Stomach (tissue), 9 donors: ENCODE data around the gene C19orf12. TPM values are rescaled to one million over a fixed set of nuclear protein-coding genes. Genes with fewer than 3 reads are reported as not detected.

ENCODE experiments used
- DNase-seq, 2 donors: peaks; one replicate each; pipeline versions ENCODE4 v3.0.0 to v3.0.0-alpha.2; 2013 to 2019
- H3K27ac ChIP-seq, 5 donors: fragments of 200-600 bp in 4 of 5; sonication (generic) in 4 of 5; one replicate each; pipeline ENCODE4 v1.5.1; 2013 to 2019; ENCODE audit warnings: mild to moderate bottlenecking in 1 of 5, moderate library complexity in 1 of 5
- H3K27me3 ChIP-seq, 3 donors: fragments of 200-600 bp; sonication (generic); one replicate each; pipeline ENCODE4 v1.5.1; 2017 to 2019; ENCODE audit warnings: mixed run types in 1 of 3
- H3K36me3 ChIP-seq, 4 donors: fragments of 200-600 bp; sonication (generic); 1 replicate in 3 of 4; 2 replicates in 1 of 4; pipeline ENCODE4 v1.5.1; 2016 to 2019
- H3K4me1 ChIP-seq, 4 donors: fragments of 200-600 bp; sonication (generic); one replicate each; pipeline ENCODE4 v1.5.1; 2016 to 2019
- H3K4me3 ChIP-seq, 4 donors: fragments of 200-600 bp; sonication (generic) in 3 of 4; one replicate each; pipeline ENCODE4 v1.5.1; 2016 to 2019; ENCODE audit warnings: mild to moderate bottlenecking in 1 of 4
- H3K9me3 ChIP-seq, 4 donors: fragments of 200-600 bp; sonication (generic); one replicate each; pipeline ENCODE4 v1.5.1; 2016 to 2019
- CTCF ChIP-seq, 7 experiments: fragments of 450-650 bp in 4 of 7; fragments of 200-600 bp in 3 of 7; sonication (generic) in 3 of 7; IDR thresholded peaks; one replicate each; pipeline ENCODE4 v1.5.1; 2016 to 2019; ENCODE audit warnings: antibody characterized with exemption in 7 of 7, control low read depth in 2 of 7, mild to moderate bottlenecking in 1 of 7
- EP300 ChIP-seq: sonication (generic); formaldehyde crosslinking; IDR thresholded peaks from one replicate; pipeline ENCODE4 v1.6.1; 2017; ENCODE audit warnings: antibody characterized with exemption
- POLR2A ChIP-seq, 4 donors: fragments of 450-650 bp; IDR thresholded peaks; one replicate each; pipeline ENCODE4 v1.6.1; 2016; ENCODE audit warnings: antibody characterized with exemption in 4 of 4, control low read depth in 2 of 4, mild to moderate bottlenecking in 1 of 4, moderate library complexity in 1 of 4
- POLR2AphosphoS5 ChIP-seq, 3 donors: sonication (generic); formaldehyde crosslinking; IDR thresholded peaks; one replicate each; pipeline ENCODE4 v1.6.1; 2016; ENCODE audit warnings: antibody characterized with exemption in 3 of 3
- WGBS, 5 donors: extraction: QIAGEN DNeasy Blood & Tissue Kit in 3 of 5; methylation state at CpG; one replicate each; pipeline versions ENCODE4 v1.1.5 to v1.1.7; 2013 to 2018; 5-methylcytosine and 5-hydroxymethylcytosine counted together
- intact Hi-C: fragments of 100-400 bp; cut with DNase I; formaldehyde crosslinking; loops from one replicate; pipeline ENCODE4 v1.15.1; 2023; ENCODE audit warnings: low total_unique reads
- polyA plus RNA-seq, 3 donors: library from polyadenylated mRNA; stranded (reverse); fragments of 200-250 nt; gene quantifications; one replicate each; pipeline ENCODE4 v1.2.3, GENCODE V29; 2013
- total RNA-seq, 5 donors: library from RNA; depleted of rRNA; stranded (reverse); fragments of >200 nt; gene quantifications; one replicate each; pipeline versions ENCODE4 v1.1.0 to v1.2.3, GENCODE V29; 2014 to 2016
- donor health status: healthy with polysubstance abuse.
- donor health status: Bipolar disorder and iron deficiency.
- donor health status: healthy.

C19orf12 gene
- total and polyA plus RNA-seq, 8 donors: 4.6 to 67.2 (median 14.8) TPM

- Histone ChIP-seq H3K27ac (no peak overlapping the region), H3K4me1 (peaks cover 0 to 8% (median 7%) of the 10 kb centered on the region in 4 donors), H3K36me3 (no peaks in the 10 kb centered on the region), H3K9me3 (no peaks in the 10 kb centered on the region), H3K27me3 (peaks cover 0 to 47% (median 10%) of the 10 kb centered on the region in 3 donors), H3K4me3 (no peak overlapping the region)
- 64 to 87% (median 76%) methylated on average over 4 to 9 of the region's 9 CpGs for WGBS, 5 donors
- no peak for DNase-seq
- TF ChIP-seq CTCF (IDR thresholded peaks at IDR 0.05): no peak
- no peak for TF ChIP-seq EP300
- TF ChIP-seq POLR2A (IDR thresholded peaks at IDR 0.05): no peak
- TF ChIP-seq POLR2AphosphoS5 (IDR thresholded peaks at IDR 0.05): no peak
- intact Hi-C loops: no loop called here
Observed at GRCh38 chr19:29757551-29757950, 42.5 kb upstream of the C19orf12 start.

- 75 to 83% (median 81%) methylated on average over 6 to 7 of the region's 7 CpGs for WGBS, 5 donors
- TF ChIP-seq EP300 (no peak), CTCF (IDR thresholded peaks at IDR 0.05) (no peak), POLR2A (IDR thresholded peaks at IDR 0.05) (no peak), POLR2AphosphoS5 (IDR thresholded peaks at IDR 0.05) (no peak)
- Histone ChIP-seq H3K36me3 (no peaks in the 10 kb centered on the region), H3K27me3 (peaks cover 0 to 40% (median 6%) of the 10 kb centered on the region in 3 donors), H3K27ac (no peak overlapping the region), H3K4me3 (no peak overlapping the region), H3K9me3 (no peaks in the 10 kb centered on the region), H3K4me1 (no peaks in the 10 kb centered on the region)
- intact Hi-C loops: no loop called here
- DNase-seq: no peak
Observed at GRCh38 chr19:29753934-29754305, 38.9 kb upstream of the C19orf12 start.

DNA sequence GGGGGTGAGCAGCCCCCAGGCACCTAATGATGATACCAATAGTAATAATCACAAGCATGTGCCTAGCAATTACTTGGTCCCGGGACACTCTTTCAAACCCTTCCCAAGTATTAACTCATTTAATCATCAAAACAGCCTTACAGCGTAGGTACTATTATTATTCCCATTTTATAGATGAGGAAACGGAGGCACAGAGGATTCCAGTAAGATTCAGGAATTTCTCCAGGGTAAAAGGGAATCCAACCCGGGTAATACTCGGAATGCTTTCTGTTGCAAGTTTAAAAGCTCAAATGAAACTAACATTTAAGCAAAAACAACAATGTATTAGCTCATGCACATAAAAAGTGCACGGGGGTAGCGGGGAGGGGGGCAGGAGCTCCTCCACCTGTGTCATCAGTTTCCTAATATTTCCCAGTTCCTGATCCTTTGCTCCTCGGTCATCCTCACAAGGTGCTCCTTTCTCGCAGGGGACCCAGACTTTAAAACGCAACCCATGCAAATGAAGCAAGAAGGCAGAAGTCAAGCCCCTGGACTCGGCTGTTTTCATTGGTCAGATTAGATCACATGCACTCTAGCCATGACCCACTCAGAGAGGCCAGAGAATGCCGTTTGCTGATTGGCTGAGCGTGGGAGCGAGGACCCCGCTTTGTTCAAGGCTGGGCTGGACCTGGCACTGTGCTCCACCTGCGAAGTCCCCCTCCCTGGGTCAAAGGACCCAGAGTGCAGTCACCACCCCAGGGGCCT lies 38.3 kb upstream of the C19orf12 start:
- Histone ChIP-seq H3K27me3 (peaks cover 0 to 40% (median 6%) of the 10 kb centered on the region in 3 donors), H3K4me1 (no peaks in the 10 kb centered on the region), H3K9me3 (no peaks in the 10 kb centered on the region), H3K36me3 (no peaks in the 10 kb centered on the region), H3K27ac (no peak overlapping the region), H3K4me3 (no peak overlapping the region)
- intact Hi-C loops: no loop called here
- TF ChIP-seq POLR2AphosphoS5 (IDR thresholded peaks at IDR 0.05) (no peak), CTCF (IDR thresholded peaks at IDR 0.05) (no peak), EP300 (no peak), POLR2A (IDR thresholded peaks at IDR 0.05) (no peak)
- 86 to 93% (median 88%) methylated on average over 15 to 16 of the region's 16 CpGs for WGBS, 5 donors
- DNase-seq: no peak

GRCh38 chr19:29752450-29753025 lies 37.5 kb upstream of the C19orf12 start:
- Histone ChIP-seq H3K27me3 (peaks cover 0 to 40% (median 6%) of the 10 kb centered on the region in 3 donors), H3K27ac (no peak overlapping the region), H3K36me3 (no peaks in the 10 kb centered on the region), H3K9me3 (no peaks in the 10 kb centered on the region), H3K4me1 (no peaks in the 10 kb centered on the region), H3K4me3 (no peak overlapping the region)
- intact Hi-C loops: no loop called here
- DNase-seq: no peak
- TF ChIP-seq POLR2A (IDR thresholded peaks at IDR 0.05) (no peak), CTCF (IDR thresholded peaks at IDR 0.05) (no peak), EP300 (no peak), POLR2AphosphoS5 (IDR thresholded peaks at IDR 0.05) (no peak)
- WGBS, 5 donors: 64 to 74% (median 68%) methylated on average over 11 of the region's 11 CpGs
